NCI-H345 treated with DMSO at 0.1 percent for 48 hours (cell line): ENCODE measurements around the gene CYP4Z1.
"Not testable (repeated sequence)": the region's sequence is repeated elsewhere in the genome, so short reads cannot be mapped to it uniquely, and the experiment has no call there.

Experiments
- DNase-seq: peaks from one replicate; lab custom pipeline; 2025; ENCODE audit not compliant: unreplicated experiment; lab: John Stamatoyannopoulos, UW

Gene CYP4Z1

DNA sequence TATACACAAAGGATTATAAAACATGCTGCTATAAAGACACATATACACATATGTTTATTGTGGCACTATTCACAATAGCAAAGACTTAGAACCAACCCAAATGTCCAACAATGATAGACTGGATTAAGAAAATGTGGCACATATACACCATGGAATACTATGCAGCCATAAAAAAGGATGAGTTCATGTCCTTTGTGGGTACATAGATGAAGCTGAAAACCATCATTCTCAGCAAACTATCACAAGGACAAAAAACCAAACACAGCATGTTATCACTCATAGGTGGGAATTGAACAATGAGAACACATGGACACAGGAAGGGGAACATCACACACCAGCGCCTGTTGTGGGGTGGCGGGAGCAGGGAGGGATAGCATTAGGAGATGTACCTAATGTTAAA lies 60.0 kb downstream of the CYP4Z1 start:
- DNase-seq: not testable (repeated sequence)

DNA sequence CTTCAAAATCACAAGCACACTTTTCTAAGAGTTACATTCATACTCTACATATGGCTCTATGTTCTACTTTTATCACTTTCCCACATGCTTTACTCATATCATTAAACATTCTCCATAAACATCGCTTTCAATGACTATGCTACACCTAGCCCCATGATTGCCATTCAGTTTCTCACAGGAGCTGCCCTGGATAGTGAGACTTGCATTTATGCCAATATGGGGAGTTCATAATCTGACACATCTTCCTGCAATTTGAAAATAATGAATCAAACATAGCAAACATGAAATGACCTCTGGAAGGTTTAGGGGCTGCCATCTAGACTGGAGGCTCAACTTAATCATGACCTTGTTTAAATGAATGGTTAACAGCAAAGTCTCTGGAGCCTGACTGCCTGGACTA lies 61.2 kb downstream of the CYP4Z1 start:
- no peak for DNase-seq

DNA sequence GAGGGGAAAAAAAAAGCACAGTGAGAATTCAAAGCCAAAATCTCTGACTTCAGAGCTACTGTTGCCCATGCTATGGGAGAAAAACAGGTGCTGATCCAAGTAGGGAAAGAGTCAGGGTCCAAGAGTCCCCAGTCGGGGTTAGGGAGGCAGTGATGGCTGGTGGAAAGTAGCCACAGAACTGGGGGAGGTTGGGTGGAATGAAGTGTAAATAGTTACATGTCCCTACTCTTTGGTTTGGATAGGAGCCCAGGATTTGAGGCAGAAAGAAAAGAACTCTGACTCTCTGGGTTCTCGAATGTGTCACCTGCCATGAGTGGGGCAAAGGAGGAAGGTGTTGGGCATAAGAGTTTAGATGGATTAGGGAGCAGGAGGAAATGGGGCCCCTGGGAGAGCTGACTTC lies 61.8 kb downstream of the CYP4Z1 start:
- DNase-seq: not testable (repeated sequence)

DNA sequence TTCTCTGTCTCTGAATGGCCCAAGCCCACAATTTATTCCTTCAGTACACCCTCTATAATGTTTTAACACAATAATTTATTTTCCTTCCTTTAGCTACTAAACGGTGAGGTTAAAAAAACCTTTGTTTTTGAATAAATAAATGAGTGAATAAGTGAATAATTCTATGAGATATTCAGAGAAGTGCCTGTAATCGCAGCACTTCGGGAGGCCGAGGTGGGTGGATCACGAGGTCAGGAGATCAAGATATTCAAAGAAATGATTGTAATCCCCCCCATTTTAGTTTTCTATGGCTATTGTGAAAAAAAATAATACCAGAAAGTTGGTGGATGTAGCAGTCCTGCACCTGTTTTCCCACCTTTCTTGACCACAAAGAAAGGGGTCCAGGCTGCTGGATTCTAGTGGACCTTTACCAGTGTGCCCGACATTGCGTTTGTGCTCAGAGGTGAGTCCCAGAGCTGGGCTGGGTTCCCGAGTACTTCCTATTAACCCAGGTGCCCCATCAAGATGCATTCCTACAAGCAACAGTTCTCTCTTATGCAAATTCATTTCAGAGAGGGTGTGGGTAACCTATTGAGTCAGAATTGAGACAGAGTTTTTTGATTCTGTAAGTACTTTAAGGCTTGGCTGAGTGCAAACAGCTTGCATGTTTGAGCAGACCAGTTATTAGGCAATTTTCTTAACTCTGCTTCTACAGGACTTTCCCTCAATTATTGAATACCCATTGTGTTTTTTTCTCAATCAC lies 62.6 kb downstream of the CYP4Z1 start:
- DNase-seq: not testable (repeated sequence)

DNA sequence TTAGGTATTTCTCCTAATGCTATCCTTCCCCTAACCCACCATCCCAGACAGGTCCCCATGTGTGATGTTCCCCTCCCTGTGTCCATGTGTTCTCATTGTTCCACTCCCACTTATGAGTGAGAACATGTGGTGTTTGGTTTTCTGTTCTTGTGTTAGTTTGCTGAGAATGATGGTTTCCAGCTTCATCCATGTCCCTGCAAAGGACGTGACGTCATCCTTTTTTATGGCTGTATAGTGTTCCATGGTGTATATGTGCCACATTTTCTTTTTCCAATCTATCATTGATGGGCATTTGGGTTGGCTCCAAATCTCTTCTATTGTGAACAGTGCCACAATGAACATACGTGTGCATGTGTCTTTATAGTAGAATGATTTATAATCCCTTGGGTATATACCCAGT lies 65.6 kb downstream of the CYP4Z1 start:
- DNase-seq: not testable (repeated sequence)

DNA sequence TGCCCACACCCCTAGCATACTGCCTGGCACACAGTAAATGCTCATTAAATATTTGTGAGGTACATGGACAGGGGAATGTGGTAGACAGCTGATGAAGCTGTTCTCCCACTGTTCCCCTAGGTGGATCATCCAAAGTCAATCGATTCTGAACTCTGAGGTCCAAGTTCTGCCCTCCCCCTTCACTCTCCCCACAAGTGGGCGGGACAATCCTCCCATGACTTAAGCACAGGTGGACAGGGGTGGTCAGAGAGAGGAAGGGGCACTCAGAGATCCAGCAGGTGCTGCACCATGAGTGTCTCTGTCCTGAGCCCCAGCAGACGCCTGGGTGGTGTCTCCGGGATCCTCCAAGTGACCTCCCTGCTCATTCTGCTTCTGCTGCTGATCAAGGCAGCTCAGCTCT lies 70.2 kb downstream of the CYP4Z1 start, which contains the start of gene CYP4A22:
CYP4A22 (plus strand) TSS at position 244 of the 400 bp plus-strand sequence; CDS start at position 289, 45 bp downstream.
- DNase-seq: no peak

DNA sequence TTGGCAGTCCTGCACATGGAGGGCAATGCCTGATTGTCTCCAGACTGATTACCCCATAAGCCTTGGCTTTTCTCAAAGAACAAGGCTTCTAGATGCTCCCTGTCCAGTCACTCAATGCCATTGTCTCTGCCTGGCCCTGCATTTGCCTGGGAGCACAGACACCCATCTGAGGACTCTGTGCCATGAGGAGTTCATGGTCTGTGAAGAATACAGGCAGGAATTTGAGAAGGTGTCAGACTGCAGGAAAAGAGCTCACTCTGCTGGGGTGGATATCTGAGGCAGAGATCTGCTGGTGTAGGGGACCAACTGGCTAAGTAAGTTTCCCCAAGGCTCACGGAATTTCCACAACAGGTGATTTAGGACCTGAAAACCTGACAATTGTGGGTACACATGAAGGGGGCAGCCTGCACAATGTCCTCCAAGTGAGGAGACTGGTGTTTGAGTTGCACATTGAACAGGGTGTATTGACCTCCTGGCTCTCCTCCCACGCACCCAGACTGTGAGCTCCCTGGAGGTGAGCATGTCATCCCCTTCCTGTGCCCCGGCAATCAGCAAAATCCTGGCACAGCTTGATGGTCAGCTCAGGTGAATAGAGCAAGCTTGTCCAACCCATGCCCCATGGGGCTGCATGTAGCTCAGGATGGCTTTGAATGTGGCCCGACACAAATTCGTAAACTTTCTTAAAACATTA lies 71.0 kb downstream of the CYP4Z1 start:
- no peak for DNase-seq

DNA sequence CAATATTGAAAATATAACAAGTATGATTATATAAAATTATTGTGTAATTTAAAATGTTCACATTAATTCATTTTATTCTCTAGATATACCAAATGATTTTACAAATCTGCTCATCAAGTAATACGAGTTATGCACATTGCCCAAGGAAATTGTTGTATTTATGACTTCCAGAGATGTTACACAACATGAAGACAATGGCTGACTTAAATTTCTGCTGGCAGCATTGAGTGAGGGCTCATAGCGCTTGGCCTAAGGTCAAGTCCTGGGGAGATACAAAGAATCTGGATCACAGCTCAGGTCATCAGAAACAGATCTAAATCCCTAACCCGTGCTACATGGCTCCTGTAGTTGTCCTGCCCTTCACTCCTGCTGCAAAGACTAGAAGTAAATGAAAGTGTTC lies 73.3 kb downstream of the CYP4Z1 start:
- not testable (repeated sequence) for DNase-seq

DNA sequence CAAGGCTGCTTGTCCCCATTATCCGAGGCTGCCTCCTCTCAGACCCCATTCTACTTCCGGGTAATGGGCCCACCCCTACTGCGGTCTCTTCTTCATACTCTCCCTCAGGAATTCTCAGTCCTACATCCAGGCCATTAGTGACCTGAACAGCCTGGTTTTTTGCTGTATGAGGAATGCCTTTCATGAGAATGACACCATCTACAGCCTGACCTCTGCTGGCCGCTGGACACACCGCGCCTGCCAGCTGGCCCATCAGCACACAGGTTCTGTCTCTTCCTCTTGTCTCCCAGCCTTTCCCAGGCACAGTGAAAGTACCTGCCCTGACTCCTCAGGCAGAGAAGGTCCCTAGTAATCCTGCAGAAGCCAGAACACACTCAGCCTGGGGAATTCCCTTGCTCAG lies 76.6 kb downstream of the CYP4Z1 start:
- not testable (repeated sequence) for DNase-seq

DNA sequence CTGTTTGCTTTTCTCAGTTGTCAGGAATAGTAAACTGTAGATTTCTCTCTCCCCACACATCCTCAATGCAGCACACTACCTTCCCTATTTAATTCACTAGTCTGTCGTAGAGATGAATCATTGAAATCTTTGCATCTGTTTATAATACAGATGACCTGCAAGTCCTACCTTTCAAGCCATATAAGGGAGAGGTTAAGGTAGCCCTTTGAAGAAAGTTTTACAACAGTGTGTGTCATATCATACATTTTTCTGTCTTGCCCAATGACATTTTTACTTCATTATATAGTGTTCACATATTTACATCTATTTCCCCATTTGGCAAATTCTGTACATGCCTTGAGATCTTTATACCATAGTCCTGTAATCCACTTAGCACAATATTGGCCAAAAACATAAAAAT lies 79.5 kb downstream of the CYP4Z1 start:
- not testable (repeated sequence) for DNase-seq

DNA sequence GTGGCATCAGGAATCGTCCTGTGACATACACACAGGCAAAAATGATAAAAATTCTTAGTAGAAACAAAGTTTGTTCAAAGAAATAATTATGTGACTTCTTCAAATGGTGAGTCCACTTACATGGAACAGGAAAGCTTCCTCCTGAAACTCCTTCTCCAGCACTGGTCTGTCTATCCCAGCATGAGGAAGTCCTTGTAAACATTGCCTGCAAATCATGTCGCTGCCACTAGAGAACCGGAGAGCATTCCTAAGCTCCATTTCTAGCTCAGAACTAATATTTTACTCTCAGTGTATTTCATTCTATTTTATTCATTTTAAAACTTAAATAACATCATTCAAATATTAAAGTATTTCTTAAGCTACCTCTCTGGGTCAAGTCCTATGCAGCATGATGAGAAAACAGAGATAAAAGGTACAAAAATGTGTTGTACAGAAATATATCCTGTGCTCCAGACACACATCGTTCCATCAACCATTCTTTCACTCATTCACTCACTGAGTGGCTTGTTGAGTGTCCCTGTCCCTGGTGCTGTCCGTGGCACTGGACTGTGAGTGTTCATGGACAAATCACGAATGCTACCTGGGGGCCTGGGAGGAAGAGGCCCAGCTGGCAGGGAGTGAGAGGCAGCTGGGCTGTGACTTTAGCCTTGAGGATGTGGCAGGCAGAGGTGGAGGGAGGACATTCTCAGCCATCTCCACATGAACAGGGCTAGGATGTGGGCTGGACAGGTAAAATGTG lies 80.2 kb downstream of the CYP4Z1 start:
- no peak for DNase-seq

DNA sequence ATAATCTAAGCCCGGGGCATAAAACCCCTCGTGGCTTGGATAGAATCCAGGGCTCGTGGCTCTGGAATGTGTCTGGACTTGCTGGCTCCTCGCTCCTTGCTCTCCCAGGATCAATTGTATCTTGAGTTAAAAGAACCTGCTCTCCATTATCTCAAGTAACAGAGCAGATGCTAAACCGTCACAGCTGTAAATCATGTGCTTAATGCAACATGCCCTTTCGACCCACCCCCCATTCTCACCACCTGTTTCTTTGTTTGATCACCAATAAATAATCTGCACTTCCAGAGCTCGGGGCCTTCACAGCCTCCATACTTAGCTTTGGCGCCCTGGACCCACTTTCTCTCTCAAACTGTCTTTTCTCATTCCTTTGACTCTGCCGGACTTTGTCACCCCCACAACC lies 82.1 kb downstream of the CYP4Z1 start:
- DNase-seq: not testable (repeated sequence)

DNA sequence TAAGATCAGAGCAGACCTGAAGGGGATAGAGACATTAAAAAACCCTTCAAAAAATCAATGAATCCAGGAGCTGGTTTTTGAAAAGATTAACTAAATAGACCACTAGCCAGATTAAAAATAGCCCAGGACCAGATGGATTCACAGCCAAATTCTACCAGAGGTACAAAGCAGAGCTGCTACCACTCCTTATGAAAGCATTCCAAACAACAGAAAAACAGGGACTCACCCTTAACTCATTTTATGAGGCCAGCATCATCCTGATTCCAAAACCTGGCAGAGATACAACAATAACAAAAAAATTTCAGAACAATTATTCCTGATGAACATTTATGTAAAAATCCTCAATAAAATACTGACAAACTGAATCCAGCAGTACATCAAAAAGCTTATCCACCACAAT lies 89.4 kb downstream of the CYP4Z1 start:
- not testable (repeated sequence) for DNase-seq

DNA sequence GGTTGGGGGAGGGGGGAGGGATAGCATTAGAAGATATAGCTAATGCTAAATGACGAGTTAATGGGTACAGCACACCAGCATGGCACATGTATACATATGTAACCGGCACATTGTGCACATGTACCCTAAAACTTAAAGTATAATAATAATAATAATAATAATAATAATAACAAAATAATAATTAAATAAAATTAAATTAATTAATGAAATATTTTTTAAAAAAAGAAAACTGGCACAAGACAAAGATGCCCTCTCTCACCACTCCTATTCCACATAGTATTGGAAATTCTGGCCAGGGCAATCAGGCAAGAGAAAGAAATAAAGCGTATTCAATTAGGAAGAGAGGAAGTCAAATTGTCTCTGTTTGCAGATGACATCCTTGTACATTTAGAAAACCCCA lies 90.9 kb downstream of the CYP4Z1 start:
- not testable (repeated sequence) for DNase-seq

DNA sequence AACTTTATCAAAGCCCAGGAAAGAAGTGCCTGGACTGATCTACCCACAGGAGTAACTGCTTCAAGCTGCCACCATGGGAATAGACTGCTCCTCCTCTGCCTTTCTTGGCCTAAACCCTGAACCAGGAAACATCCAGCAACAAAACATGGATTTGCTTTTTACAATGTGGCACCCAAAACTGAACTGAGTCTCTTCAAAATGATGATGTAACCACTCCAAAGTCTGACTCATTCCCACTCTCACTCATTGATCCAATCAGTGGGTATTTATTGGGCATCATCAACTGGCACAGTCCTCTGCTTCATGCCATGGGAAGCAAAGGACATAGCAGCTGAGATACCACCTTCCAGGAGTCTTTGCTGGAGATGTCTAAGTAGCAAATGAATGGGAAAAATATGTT lies 93.7 kb downstream of the CYP4Z1 start:
- DNase-seq: no peak

DNA sequence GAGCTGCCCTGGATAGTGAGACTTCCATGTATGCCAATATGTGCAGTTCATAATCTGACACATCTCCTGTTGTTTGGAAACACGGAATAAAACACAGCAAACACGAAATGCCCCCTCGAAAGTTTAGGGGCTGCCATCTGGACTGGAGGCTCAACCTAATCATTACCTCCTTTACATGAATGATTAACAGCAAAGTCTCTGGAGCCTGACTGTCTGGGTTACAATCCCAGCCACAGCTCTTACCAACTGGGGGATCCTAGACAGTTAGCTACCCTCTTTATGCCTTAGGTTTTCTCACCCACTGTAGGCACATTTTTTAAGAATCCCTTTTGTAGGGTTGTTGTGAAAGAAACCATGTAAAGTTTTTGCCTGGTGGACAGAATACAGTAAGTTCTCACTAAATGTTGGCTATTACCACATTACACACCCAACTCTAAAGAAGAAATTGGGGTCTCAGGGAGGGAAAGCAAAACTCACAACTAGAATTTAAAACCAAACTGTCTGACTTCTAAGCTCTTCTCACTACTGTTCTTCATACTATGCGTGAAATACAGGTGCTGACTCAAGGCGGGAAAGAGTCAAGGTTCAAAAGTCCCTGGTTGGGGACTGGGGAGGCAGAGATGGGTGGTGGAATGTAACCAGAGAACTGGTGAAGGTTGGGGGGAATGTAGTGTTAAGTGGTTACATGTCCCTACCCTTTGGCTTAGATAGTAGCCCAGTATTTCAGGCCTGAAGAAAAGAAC lies 94.4 kb downstream of the CYP4Z1 start:
- DNase-seq: no peak

DNA sequence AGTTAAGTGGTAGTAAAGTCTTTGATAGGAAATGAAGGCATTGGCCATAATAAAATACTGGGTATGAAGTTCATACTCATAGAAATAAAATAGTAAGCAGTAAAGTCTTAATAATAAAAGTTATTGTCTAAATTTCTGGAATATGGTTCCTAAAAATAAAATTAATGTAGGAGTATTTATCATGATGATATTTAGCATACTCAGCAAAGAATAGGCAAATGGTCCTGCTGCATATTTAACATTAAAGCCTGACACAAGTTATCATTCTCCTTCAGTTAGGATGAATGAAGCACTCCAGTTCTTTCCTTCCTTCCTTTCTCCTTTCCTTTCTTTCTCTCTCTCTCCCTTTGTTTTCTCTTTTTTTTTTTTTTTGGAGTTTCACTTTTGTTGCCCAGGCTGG lies 97.5 kb downstream of the CYP4Z1 start:
- DNase-seq: no peak
